ENCODE data around the gene CREB5. TPM values are rescaled to one million over a fixed set of nuclear protein-coding genes. Genes with fewer than 3 reads are reported as not detected.

CREB5 gene
- total and polyA plus RNA-seq, 2 donors from 2014 or later = 3.4 to 27.2 TPM

GRCh38 chr7:28862595-28863272, 450.4 kb downstream of the CREB5 start:
- H3K36me3 ChIP-seq (ENCODE audit: control insufficient read depth in 2 of 3, insufficient read depth in 3 of 3, low read length in 3 of 3) = no peaks in the 10 kb centered on the region
- H3K9ac ChIP-seq (ENCODE audit: low read length in 3 of 3) = no peak overlapping the region
- H3K9me3 ChIP-seq (ENCODE audit: control insufficient read depth in 2 of 3, insufficient read depth in 1 of 3, low read length in 3 of 3) = no peaks in the 10 kb centered on the region
- intact Hi-C loops (cut with DNase I) = no loop called here
- H3K4me3 ChIP-seq (ENCODE audit: low read length in 3 of 3) = no peak overlapping the region
- no peaks in the 10 kb centered on the region for H3K27me3 ChIP-seq (ENCODE audit: control insufficient read depth, insufficient read depth, low read length)
- TF ChIP-seq CTCF (IDR thresholded peaks at IDR 0.05; ENCODE audit: borderline replicate concordance, extremely low read depth, insufficient read depth) = no peak
- DNase-seq (no peak), FAIRE-seq (no peak)
- H3K27ac ChIP-seq (ENCODE audit: low read depth in 2 of 2, low read length in 2 of 2) = no peak overlapping the region
- H3K4me1 ChIP-seq (ENCODE audit: control insufficient read depth in 2 of 3, insufficient read depth in 2 of 3, low read depth in 1 of 3, low read length in 3 of 3) = no peaks in the 10 kb centered on the region

GRCh38 chr7:28865601-28866144, 453.4 kb downstream of the CREB5 start:
- no peak for FAIRE-seq
- TF ChIP-seq CTCF (IDR thresholded peaks at IDR 0.05; ENCODE audit: borderline replicate concordance, extremely low read depth, insufficient read depth) = no peak
- no peaks in the 10 kb centered on the region for H3K27me3 ChIP-seq (ENCODE audit: control insufficient read depth, insufficient read depth, low read length)

GRCh38 chr7:28868712-28869111, 456.4 kb downstream of the CREB5 start:
- no peak overlapping the region for H3K27ac ChIP-seq (ENCODE audit: low read depth in 2 of 2, low read length in 2 of 2)
- intact Hi-C loops (cut with DNase I) = no loop called here
- no peaks in the 10 kb centered on the region for H3K9me3 ChIP-seq (ENCODE audit: control insufficient read depth in 2 of 3, insufficient read depth in 1 of 3, low read length in 3 of 3)
- no peak overlapping the region for H3K4me3 ChIP-seq (ENCODE audit: low read length in 3 of 3)
- no peak for DNase-seq
- H3K4me1 ChIP-seq (ENCODE audit: control insufficient read depth in 2 of 3, insufficient read depth in 2 of 3, low read depth in 1 of 3, low read length in 3 of 3) = no peaks in the 10 kb centered on the region
- no peak for FAIRE-seq
- H3K9ac ChIP-seq (ENCODE audit: low read length in 3 of 3) = no peak overlapping the region
- no peak for TF ChIP-seq CTCF (IDR thresholded peaks at IDR 0.05; ENCODE audit: borderline replicate concordance, extremely low read depth, insufficient read depth)
- H3K36me3 ChIP-seq (ENCODE audit: control insufficient read depth in 2 of 3, insufficient read depth in 3 of 3, low read length in 3 of 3) = no peaks in the 10 kb centered on the region
- H3K27me3 ChIP-seq (ENCODE audit: control insufficient read depth, insufficient read depth, low read length) = no peaks in the 10 kb centered on the region

More at GRCh38 chr7:28865601-28866144, 453.4 kb downstream of the CREB5 start:
- Histone ChIP-seq H3K27ac (ENCODE audit: low read depth in 2 of 2, low read length in 2 of 2) (no peak overlapping the region), H3K4me1 (ENCODE audit: control insufficient read depth in 2 of 3, insufficient read depth in 2 of 3, low read depth in 1 of 3, low read length in 3 of 3) (no peaks in the 10 kb centered on the region), H3K4me3 (ENCODE audit: low read length in 3 of 3) (no peak overlapping the region), H3K9ac (ENCODE audit: low read length in 3 of 3) (no peak overlapping the region), H3K36me3 (ENCODE audit: control insufficient read depth in 2 of 3, insufficient read depth in 3 of 3, low read length in 3 of 3) (no peaks in the 10 kb centered on the region), H3K9me3 (ENCODE audit: control insufficient read depth in 2 of 3, insufficient read depth in 1 of 3, low read length in 3 of 3) (no peaks in the 10 kb centered on the region)
- peak in 2 of 5 donors; percentile 49 to 57 for DNase-seq
- intact Hi-C loops (cut with DNase I) = no loop called here
